CD4-positive, alpha-beta T cell treated with Interleukin-10 for 1 hour (primary cell): ENCODE measurements around the gene TCERG1.
"Not testable (repeated sequence)": the region's sequence is repeated elsewhere in the genome, so short reads cannot be mapped to it uniquely, and the experiment has no call there.

Experiments
- DNase-seq: peaks from one replicate; pipeline ENCODE4 v3.0.0-alpha.2; 2020

Gene TCERG1

DNA sequence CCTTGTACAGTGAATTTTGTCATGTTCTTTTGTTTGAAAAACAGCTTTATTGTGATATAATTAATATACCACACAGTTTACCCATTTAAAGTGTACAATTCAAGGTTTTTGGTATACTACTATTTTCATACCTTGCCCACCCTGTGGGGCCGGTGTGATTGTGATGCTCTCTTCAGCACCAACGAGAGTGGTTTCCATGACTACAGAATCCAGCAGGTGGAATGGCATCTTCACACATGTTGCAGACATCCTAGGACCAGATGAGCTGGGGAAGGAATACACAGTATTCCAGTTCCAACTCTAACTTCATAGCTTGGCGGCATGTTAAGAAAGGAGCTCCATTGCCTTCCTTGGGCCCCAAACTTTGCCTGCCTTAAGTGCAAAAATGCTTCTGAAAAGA is 76.6 kb downstream of the TCERG1 start:
- no peak for DNase-seq

GRCh38 chr5:146527785-146528184 is 80.7 kb downstream of the TCERG1 start:
- no peak for DNase-seq

GRCh38 chr5:146528236-146528635 is 81.1 kb downstream of the TCERG1 start:
- no peak for DNase-seq

DNA sequence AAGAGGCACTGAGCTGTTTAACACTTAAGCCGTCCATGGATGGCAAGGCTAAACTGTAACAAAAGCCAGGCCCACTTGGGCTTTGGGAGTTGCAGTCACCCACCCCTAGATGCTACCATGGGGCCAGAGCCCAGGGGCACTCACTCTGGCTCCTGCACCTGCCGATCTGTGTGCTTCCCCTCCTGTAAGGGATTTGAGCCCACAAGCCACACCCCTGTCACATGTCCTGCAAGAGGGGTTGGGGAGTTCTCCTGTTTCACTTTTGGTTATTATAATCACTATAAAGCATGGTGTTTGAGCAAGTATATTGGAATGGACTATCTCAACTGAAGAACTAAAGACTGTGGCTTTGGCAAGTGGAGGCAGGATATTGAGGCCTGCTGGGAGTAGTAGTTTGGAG is 82.9 kb downstream of the TCERG1 start:
- DNase-seq = no peak

DNA sequence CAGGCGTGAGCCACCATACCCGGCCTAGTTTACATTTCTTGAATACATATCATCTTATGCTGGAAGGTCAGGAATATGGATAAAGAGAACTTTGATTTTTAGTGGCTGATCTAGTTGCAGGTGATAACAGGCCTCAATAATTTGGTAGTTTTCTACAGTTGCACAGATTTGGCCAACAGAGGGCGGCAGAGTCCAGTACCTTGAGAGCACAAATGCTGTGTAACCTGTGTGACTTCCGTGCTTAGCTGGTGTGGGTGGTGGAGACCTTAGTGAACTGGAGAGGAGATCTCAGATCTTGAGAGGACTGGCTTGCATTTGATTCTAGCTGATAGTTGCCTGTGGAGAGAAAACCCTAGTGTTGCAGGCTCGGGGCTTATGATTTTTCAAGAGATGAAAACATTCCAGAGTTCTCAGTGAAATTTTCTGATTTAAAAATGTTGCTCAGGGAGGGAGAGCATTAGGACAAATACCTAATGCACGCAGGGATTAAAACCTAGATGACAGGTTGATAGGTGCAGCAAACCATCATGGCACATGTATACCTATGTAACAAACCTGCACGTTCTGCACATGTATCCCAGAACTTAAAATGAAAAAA is 86.2 kb downstream of the TCERG1 start:
- DNase-seq = peak; percentile 75

- no peak for DNase-seq
Measured at GRCh38 chr5:146533882-146534281, 86.7 kb downstream of the TCERG1 start.

DNA sequence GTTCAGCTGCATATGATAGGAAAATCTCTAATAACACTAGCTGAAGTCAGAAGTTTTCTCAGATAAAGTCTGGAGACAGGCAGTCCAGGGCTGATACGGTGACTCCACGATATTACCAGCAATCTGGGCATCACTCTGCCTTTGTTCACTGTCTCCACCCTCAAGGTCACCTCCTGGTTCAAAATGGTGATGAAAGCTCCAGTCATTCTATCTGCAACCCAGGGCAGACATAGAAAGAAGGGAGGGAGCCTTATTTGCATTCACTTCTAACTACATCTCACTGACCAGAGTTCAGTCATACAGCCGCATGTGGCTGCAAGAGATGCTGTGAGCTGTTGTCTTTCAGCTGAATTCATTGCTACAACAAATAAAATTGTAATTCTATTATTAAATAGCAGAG is 91.3 kb downstream of the TCERG1 start:
- no peak for DNase-seq

DNA sequence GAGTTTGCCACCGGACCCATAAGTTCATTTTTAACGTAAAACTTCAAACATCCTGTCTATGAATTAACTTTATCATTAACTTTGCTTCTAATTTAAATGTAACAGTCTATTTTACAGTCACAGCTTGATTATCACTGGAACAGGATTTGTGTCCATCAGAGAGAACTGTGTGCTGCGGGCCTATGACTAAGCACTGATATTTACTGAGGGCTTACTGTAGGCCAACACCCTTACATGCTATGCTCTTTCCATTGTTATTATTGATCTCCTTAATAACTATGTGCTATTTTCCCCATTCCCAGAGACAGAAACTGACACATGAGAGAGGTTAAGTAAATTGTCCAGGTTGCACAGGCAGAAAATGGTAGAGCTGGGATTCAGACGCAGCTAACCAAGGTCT is 92.8 kb downstream of the TCERG1 start:
- DNase-seq = no peak

DNA sequence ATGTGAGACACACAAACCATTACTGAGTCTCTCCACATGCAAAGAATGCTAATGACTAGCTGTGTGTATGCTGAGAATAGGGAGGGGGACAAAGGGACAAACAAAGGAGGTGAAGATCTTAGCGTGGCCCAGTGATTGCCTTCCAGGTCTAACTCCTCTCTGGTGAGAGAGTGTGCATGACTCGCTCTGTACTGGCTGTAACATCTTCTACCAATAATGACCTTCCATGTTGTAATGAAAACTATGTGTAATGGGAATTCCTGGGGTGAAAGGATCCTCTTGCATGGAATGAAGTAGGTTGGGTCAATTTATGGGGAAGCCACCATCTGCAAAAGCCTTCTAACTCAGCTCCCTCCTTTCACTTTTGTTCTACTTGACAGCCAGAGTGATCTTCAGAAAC is 93.3 kb downstream of the TCERG1 start:
- no peak for DNase-seq

DNA sequence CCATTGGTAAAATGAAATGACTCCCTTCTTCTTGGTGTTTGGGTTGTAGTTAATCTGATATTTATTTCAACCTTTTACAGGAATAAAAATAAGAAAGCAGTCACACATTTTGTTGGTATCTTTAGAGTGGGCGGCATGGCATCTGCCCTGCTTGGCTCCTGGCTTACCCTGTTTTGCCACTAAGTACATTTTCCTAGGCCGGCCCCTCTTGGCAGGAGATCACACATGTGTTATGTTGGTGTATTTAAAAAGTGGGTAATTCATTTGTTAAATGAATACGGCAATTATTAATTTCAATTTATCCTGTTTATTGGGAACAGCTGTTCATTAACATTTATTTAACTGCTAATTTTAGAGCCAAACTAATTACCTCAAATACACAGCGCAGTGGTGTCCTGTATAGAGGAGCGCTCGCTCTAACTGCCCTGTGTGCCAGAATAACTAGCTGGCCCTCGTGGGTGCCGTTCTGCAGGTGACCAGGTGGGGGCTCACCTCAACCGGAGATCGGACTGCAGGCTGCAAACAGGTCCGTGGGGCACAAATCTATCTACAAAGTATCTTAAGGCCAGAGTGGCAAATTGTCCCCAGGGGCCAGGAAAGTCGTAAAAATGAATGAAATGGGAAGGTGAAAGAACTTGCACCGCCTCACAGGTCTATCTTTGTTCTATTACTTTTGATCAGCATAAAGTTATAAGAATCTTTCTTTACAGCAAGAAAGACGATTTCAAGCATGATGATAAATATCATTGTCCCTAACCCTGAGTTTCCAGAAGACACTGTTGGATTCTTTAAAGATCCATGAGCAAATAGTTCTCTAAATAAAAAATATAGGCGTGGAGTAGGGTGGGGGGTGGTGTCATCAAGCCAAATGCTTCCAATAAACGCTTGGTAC is 95.1 kb downstream of the TCERG1 start:
- DNase-seq = peak; percentile 65

DNA sequence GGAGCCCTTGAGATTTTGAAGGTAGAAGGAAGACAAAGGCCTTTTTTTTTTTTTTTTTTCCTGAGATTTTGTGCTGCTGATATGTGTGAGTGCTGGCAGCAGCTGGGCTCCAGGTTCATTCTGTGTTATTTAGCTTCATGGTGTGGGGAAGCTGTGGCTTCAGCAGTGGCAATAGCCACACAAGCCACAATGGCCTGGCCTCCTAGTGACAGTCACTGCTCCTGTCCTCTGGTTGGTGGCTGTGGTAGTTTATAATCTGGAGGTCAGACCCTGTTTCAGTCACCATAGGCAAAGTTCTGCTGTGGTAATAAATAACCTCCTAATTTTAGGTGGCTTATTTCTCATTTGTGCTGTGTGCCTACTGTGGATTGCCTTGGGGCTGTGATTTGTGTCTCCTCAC is 97.1 kb downstream of the TCERG1 start:
- no peak for DNase-seq

GRCh38 chr5:146548781-146549449 is 101.8 kb downstream of the TCERG1 start:
- DNase-seq = no peak

DNA sequence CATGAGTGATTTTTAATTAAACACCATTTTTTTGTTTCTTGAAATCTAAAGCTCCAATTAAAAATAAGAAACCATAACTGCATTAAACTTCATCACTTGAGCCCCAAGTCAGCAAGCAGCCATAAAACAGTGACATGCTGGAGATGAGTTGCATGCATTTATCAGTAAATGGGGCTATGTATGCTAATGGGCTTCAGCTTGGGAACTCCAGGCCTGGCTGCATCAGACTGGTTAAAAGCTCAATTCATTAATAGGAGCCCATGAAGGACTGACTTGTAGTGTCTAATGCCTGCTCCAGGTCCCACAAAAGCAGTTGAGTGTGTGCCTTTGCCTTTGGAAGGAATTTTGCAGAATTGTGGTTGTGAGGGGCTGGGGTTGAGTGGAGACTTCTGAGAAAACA is 102.5 kb downstream of the TCERG1 start:
- DNase-seq = no peak

- DNase-seq = no peak
Measured at GRCh38 chr5:146553446-146553845, 106.3 kb downstream of the TCERG1 start.

- DNase-seq = not testable (repeated sequence)
Measured at GRCh38 chr5:146556884-146557283, 109.8 kb downstream of the TCERG1 start.

DNA sequence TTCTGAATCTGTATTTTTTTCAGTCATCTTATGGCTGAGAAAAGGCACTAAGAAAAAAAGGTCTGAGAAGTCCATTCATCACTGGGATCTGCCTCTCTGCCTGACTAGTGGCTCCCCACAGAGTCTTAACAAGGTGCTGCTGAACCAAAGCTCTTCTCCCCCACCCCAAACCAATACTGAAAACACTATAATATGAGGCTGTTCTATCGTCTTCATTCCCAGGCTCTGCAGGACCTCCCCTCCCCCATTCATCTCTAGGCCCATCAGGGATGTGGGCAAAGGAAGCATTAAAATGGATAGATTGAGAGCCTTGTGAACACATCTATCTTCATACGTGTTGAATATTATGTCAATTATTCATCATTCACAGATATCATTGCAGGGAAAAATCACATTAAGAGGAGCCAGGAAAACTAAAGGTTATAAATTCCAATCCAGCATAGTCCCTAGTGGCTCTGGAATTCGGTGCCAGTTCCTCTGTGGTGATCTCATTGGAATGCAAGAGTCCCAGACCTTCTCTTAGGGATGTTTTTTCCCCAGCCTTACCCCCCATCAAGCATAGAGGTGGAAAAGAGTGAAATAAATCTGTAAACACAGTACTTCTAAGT is 113.2 kb downstream of the TCERG1 start:
- no peak for DNase-seq
